ENCODE measurements around the gene KLF12.

The KLF12 gene

DNA sequence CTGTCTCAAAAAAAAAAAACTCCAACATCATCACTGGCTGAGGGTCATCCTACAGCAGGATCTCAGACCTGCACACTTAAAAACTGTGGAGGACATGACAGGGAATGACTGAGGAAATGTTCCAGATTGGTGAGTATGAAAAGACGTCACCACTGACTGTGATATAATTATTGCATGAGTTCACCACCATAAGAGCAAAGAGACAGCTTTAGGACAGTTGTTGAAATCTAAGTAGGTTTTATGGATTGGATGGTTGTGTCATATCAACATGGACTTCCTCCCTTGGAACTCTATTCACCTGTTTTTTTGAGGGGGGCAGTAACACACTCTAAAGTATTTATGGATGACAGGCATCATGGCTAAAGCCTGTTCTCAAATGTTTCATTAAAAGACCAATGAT is 31.5 kb downstream of the KLF12 start:
- no peak overlapping the region for H3K9ac ChIP-seq (ENCODE audit: low read length)
- H3K27me3 ChIP-seq (ENCODE audit: insufficient read depth, low read length) = no peaks in the 10 kb centered on the region
- no peak overlapping the region for H3K4me2 ChIP-seq (ENCODE audit: low read length)
- H3K79me2 ChIP-seq (ENCODE audit: insufficient read depth, low read length) = peaks cover 53% of the 10 kb centered on the region
- peaks cover 6% of the 10 kb centered on the region; the same call in 1 of the 2 replicates for H3K36me3 ChIP-seq (ENCODE audit: insufficient read depth, low read length)
- no peak for TF ChIP-seq CTCF (IDR thresholded peaks at IDR 0.05; ENCODE audit: low read length)
- TF ChIP-seq EZH2 (IDR thresholded peaks at IDR 0.05; ENCODE audit: borderline replicate concordance, low read length) = no peak
- no peaks in the 10 kb centered on the region for H3F3A ChIP-seq (ENCODE audit: insufficient read depth, low read length)
- H4K20me1 ChIP-seq (ENCODE audit: insufficient read depth, low read length) = no peaks in the 10 kb centered on the region
- H3K27ac ChIP-seq (ENCODE audit: low read depth, low read length, poor library complexity, severe bottlenecking) = no peak overlapping the region
- H3K4me3 ChIP-seq (ENCODE audit: low read depth, low read length, poor library complexity, severe bottlenecking) = no peak overlapping the region
- H3K9me2 ChIP-seq (ENCODE audit: low read depth, low read length) = no peaks in the 10 kb centered on the region
- H3K4me1 ChIP-seq (ENCODE audit: insufficient read depth, low read length, severe bottlenecking) = peaks cover 24% of the 10 kb centered on the region
- H2AFZ ChIP-seq (ENCODE audit: low read length) = no peak overlapping the region
- H3K9me3 ChIP-seq (ENCODE audit: low read length) = peaks cover 5% of the 10 kb centered on the region; the same call in 1 of the 2 replicates

GRCh38 chr13:74101436-74101835 is 32.8 kb downstream of the KLF12 start:
- Histone ChIP-seq H4K20me1 (ENCODE audit: insufficient read depth, low read length) (no peaks in the 10 kb centered on the region), H3K4me1 (ENCODE audit: insufficient read depth, low read length, severe bottlenecking) (peaks cover 32% of the 10 kb centered on the region), H2AFZ (ENCODE audit: low read length) (no peak overlapping the region), H3K9me3 (ENCODE audit: low read length) (no peaks in the 10 kb centered on the region), H3K27ac (ENCODE audit: low read depth, low read length, poor library complexity, severe bottlenecking) (no peak overlapping the region), H3K27me3 (ENCODE audit: insufficient read depth, low read length) (no peaks in the 10 kb centered on the region), H3K4me2 (ENCODE audit: low read length) (no peak overlapping the region), H3K9me2 (ENCODE audit: low read depth, low read length) (no peaks in the 10 kb centered on the region), H3K4me3 (ENCODE audit: low read depth, low read length, poor library complexity, severe bottlenecking) (no peak overlapping the region), H3K36me3 (ENCODE audit: insufficient read depth, low read length) (no peaks in the 10 kb centered on the region; the same call in 1 of the 2 replicates), H3K79me2 (ENCODE audit: insufficient read depth, low read length) (peaks cover 47% of the 10 kb centered on the region), H3F3A (ENCODE audit: insufficient read depth, low read length) (no peaks in the 10 kb centered on the region), H3K9ac (ENCODE audit: low read length) (no peak overlapping the region)
- TF ChIP-seq CTCF (IDR thresholded peaks at IDR 0.05; ENCODE audit: low read length) = no peak

DNA sequence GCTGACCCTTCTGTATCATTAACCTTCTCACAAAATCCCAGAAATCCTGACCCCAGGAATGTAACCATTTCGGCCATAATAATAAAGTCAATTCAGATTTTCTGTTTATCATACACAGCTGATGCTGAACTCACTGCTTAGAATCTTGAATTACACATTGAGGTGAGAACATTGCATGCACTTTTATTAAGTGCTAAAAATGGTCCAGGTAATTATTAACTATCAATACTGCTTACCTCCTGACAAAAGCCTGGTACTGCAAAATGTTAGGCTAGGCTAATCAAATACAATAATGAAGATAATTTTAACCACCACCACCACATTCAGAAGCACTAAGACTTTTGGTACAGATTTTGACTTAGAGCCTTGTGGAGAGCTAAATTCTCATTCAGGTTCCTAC is 36.1 kb downstream of the KLF12 start:
- no peak overlapping the region for H3K27ac ChIP-seq (ENCODE audit: low read depth, low read length, poor library complexity, severe bottlenecking)
- no peaks in the 10 kb centered on the region for H4K20me1 ChIP-seq (ENCODE audit: insufficient read depth, low read length)
- H3K9me3 ChIP-seq (ENCODE audit: low read length) = no peaks in the 10 kb centered on the region
- no peaks in the 10 kb centered on the region for H3K27me3 ChIP-seq (ENCODE audit: insufficient read depth, low read length)
- TF ChIP-seq EZH2 (IDR thresholded peaks at IDR 0.05; ENCODE audit: borderline replicate concordance, low read length) (no peak), CTCF (IDR thresholded peaks at IDR 0.05; ENCODE audit: low read length) (no peak)
- H3K4me1 ChIP-seq (ENCODE audit: insufficient read depth, low read length, severe bottlenecking) = peaks cover 20% of the 10 kb centered on the region
- H3K4me2 ChIP-seq (ENCODE audit: low read length) = no peak overlapping the region
- no peak overlapping the region for H2AFZ ChIP-seq (ENCODE audit: low read length)
- H3K9me2 ChIP-seq (ENCODE audit: low read depth, low read length) = no peaks in the 10 kb centered on the region
- H3K4me3 ChIP-seq (ENCODE audit: low read depth, low read length, poor library complexity, severe bottlenecking) = no peak overlapping the region
- peaks cover 30% of the 10 kb centered on the region for H3K79me2 ChIP-seq (ENCODE audit: insufficient read depth, low read length)
- no peaks in the 10 kb centered on the region; the same call in 1 of the 2 replicates for H3K36me3 ChIP-seq (ENCODE audit: insufficient read depth, low read length)
- no peaks in the 10 kb centered on the region for H3F3A ChIP-seq (ENCODE audit: insufficient read depth, low read length)
- no peak overlapping the region for H3K9ac ChIP-seq (ENCODE audit: low read length)
